B cell (primary cell): ENCODE measurements around the gene SLC19A2. TPM values are rescaled to one million over a fixed set of nuclear protein-coding genes. Genes with fewer than 3 reads are reported as not detected.

Source experiments
- ATAC-seq: fragments of 200-7000 bp; cut with Tn5 transposase; one replicate; pipeline ENCODE4 v1.10.0; 2021; ENCODE audit warnings: low read depth, mild to moderate bottlenecking, moderate number of reproducible peaks, moderate library complexity
- CTCF ChIA-PET: fragments of 350-600 bp; sonication (Branson Sonifier 250); formaldehyde crosslinking; loops from one replicate; lab custom pipeline; 2021; ENCODE audit warnings: antibody characterized with exemption, inconsistent platforms; lab: Charles Lee
- POLR2A ChIA-PET: fragments of 350-600 bp; sonication (Branson Sonifier 250); formaldehyde crosslinking; loops from one replicate; lab custom pipeline; 2021; ENCODE audit warnings: antibody characterized with exemption; lab: Charles Lee
- DNase-seq: peaks from one replicate; pipeline ENCODE4 v3.0.0; 2013
- H2AFZ ChIP-seq: 2 replicates; pipeline ENCODE4 v1.6.1; 2012; ENCODE audit warnings: mild to moderate bottlenecking, low read depth, low read length; ENCODE audit not compliant: insufficient read depth, poor library complexity, severe bottlenecking
- H3K27ac ChIP-seq, 2 donors: 1 replicate in 1 of 2; 2 replicates in 1 of 2; pipeline ENCODE4 v1.5.1; 2012 to 2013; ENCODE audit warnings: low read length in 2 of 2, mild to moderate bottlenecking in 2 of 2, moderate library complexity in 1 of 2
- H3K27me3 ChIP-seq, 4 experiments: fragments of 200-600 bp in 1 of 4; sonication (generic) in 1 of 4; replicated peaks in 1 of 4; 1 replicate in 2 of 4; 2 replicates in 2 of 4; pipeline versions ENCODE4 v1.6.1 to v1.7.0; 2013 to 2016; ENCODE audit warnings: low read length in 3 of 4, mild to moderate bottlenecking in 2 of 4, mixed read lengths in 1 of 4, moderate library complexity in 1 of 4; ENCODE audit not compliant: insufficient read depth in 4 of 4, control insufficient read depth in 3 of 4; ENCODE audit errors: control extremely low read depth in 1 of 4
- H3K36me3 ChIP-seq, 2 experiments: replicated peaks in 1 of 2; 1 replicate in 1 of 2; 2 replicates in 1 of 2; pipeline versions ENCODE4 v1.6.1 to v1.7.1; 2013; ENCODE audit warnings: low read length in 1 of 2; ENCODE audit not compliant: insufficient read depth in 2 of 2, control insufficient read depth in 1 of 2; ENCODE audit errors: control extremely low read depth in 1 of 2, extremely low read depth in 1 of 2
- H3K4me1 ChIP-seq, 2 donors: fragments of 200-600 bp in 1 of 2; sonication (generic) in 1 of 2; 1 replicate in 1 of 2; 2 replicates in 1 of 2; pipeline versions ENCODE4 v1.5.1 to v1.6.1; 2013 to 2017; ENCODE audit warnings: low read length in 2 of 2; ENCODE audit not compliant: control insufficient read depth in 2 of 2, insufficient read depth in 2 of 2
- H3K4me2 ChIP-seq: replicated peaks from 2 replicates; pipeline ENCODE3; 2012; ENCODE audit warnings: mild to moderate bottlenecking, low read depth, low read length; ENCODE audit not compliant: poor library complexity, severe bottlenecking
- H3K4me3 ChIP-seq, 5 experiments: fragments of 200-600 bp in 1 of 5; sonication (generic) in 1 of 5; 1 replicate in 3 of 5; 2 replicates in 2 of 5; pipeline versions ENCODE4 v1.5.1 to v1.7.0; 2011 to 2016; ENCODE audit warnings: low read length in 4 of 5, mild to moderate bottlenecking in 4 of 5, low read depth in 2 of 5, control low read depth in 1 of 5, moderate library complexity in 1 of 5; ENCODE audit not compliant: insufficient read depth in 1 of 5; ENCODE audit errors: control extremely low read depth in 1 of 5, extremely low read depth in 1 of 5
- H3K79me2 ChIP-seq: fragments of 200-600 bp; sonication (generic); one replicate; pipeline ENCODE4 v1.6.0; 2016; ENCODE audit warnings: low read length; ENCODE audit not compliant: control insufficient read depth, insufficient read depth
- H3K9ac ChIP-seq: fragments of 200-600 bp; sonication (generic); 2 replicates; pipeline ENCODE4 v1.6.1; 2017; ENCODE audit warnings: mild to moderate bottlenecking, low read length, moderate library complexity
- H3K9me3 ChIP-seq, 3 donors: one replicate each; pipeline versions ENCODE4 v1.6.1 to v1.7.1; 2013; ENCODE audit warnings: low read length in 2 of 3; ENCODE audit not compliant: control insufficient read depth in 2 of 3, insufficient read depth in 1 of 3; ENCODE audit errors: control extremely low read depth in 1 of 3
- H4K20me1 ChIP-seq: 2 replicates; pipeline ENCODE4 v1.6.0; 2012; ENCODE audit warnings: mild to moderate bottlenecking, low read length; ENCODE audit not compliant: insufficient read depth, control insufficient read depth, poor library complexity, severe bottlenecking
- H3K27ac Mint-ChIP-seq: one replicate; pipeline ENCODE4 v1.8.0; 2021; ENCODE audit warnings: mixed read lengths
- H3K27me3 Mint-ChIP-seq: one replicate; pipeline ENCODE4 v1.8.0; 2021; ENCODE audit warnings: mixed read lengths
- H3K4me1 Mint-ChIP-seq: one replicate; pipeline ENCODE4 v1.8.0; 2021; ENCODE audit warnings: mixed read lengths
- H3K4me3 Mint-ChIP-seq: one replicate; pipeline ENCODE4 v1.8.0; 2021; ENCODE audit warnings: mixed read lengths
- H3K9me3 Mint-ChIP-seq: one replicate; pipeline ENCODE4 v1.8.0; 2022; ENCODE audit warnings: mixed read lengths; ENCODE audit not compliant: insufficient read depth
- EZH2 ChIP-seq: IDR thresholded peaks from 2 replicates; pipeline ENCODE4 v1.6.1; 2012; ENCODE audit warnings: borderline replicate concordance, low read depth, mild to moderate bottlenecking, moderate library complexity, low read length; ENCODE audit not compliant: insufficient read depth, poor library complexity, severe bottlenecking
- WGBS: methylation state at CpG from one replicate; pipeline ENCODE4 v1.1.5; 2013; ENCODE audit warnings: missing lambda C conversion rate; ENCODE audit not compliant: insufficient coverage; 5-methylcytosine and 5-hydroxymethylcytosine counted together
- intact Hi-C: fragments of 100-400 bp; cut with micrococcal nuclease; formaldehyde crosslinking; loops from one replicate; pipeline ENCODE4 v1.10.0; 2022
- polyA plus RNA-seq: library from polyadenylated mRNA; depleted of rRNA; stranded (reverse); fragments of >200 nt; gene quantifications from 2 replicates; pipeline ENCODE4 v1.2.3, GENCODE V29; 2012
- total RNA-seq, 2 donors: library from RNA; stranded (reverse); fragments of 120-200 nt in 1 of 2; gene quantifications; 1 replicate in 1 of 2; 2 replicates in 1 of 2; pipeline versions ENCODE4 v1.2.3 to v1.2.4, GENCODE V29; 2013 to 2022
- TF ChIP-seq, protein P1 (sequence below): fragments of 200-600 bp; IDR thresholded peaks from one replicate; pipeline ENCODE4 v1.8.0; 2022; ENCODE audit warnings: antibody characterized with exemption, mild to moderate bottlenecking

SLC19A2 gene
- total and polyA plus RNA-seq, 2 donors (not counting 1 experiment from before 2014, with no cell fraction given) = 1.5 to 3.9 TPM

DNA sequence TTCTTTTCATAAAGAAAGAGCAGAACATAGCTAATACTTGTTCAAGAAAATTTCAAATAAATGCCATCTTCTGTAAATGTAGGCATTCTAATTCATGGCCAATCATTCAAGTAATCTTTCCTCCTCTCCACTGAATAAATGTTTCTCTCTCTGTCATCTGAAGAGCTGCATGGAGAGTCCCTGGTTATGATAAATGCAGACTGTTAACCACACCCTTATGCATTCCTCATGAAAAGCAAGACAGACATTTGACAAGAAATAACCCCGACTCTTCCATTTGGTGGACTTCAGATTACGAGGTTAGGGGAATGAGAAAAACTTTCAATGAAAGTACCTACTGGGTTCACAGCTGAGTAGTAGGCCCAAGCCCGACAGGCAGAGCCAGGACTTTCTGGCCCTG lies 44.7 kb upstream of the SLC19A2 start:
- H3K4me1 ChIP-seq = no peaks in the 10 kb centered on the region
- H3K4me2 ChIP-seq = no peak overlapping the region
- no peaks in the 10 kb centered on the region for H3K79me2 ChIP-seq
- WGBS = 100% methylated on average over 3 of the region's 3 CpGs
- H3K27ac ChIP-seq = no peak overlapping the region
- peaks cover 0 to 4% (median 0%) of the 10 kb centered on the region in 4 experiments for H3K27me3 ChIP-seq
- Mint-ChIP-seq H3K4me3 (no peak overlapping the region), H3K9me3 (no peaks in the 10 kb centered on the region), H3K4me1 (peaks cover 13% of the 10 kb centered on the region), H3K27ac (no peak overlapping the region), H3K27me3 (peaks cover 20% of the 10 kb centered on the region)
- H3K9ac ChIP-seq = no peak overlapping the region
- ATAC-seq = no peak
- no peak for TF ChIP-seq EZH2
- DNase-seq = no peak
- no peaks in the 10 kb centered on the region for H3K36me3 ChIP-seq
- no peaks in the 10 kb centered on the region for H3K9me3 ChIP-seq
- intact Hi-C loops = no loop called here
- H3K4me3 ChIP-seq = no peak overlapping the region
- CTCF ChIA-PET = no interaction called here
- POLR2A ChIA-PET = no interaction called here
- no peaks in the 10 kb centered on the region for H4K20me1 ChIP-seq
- H2AFZ ChIP-seq = no peak overlapping the region

DNA sequence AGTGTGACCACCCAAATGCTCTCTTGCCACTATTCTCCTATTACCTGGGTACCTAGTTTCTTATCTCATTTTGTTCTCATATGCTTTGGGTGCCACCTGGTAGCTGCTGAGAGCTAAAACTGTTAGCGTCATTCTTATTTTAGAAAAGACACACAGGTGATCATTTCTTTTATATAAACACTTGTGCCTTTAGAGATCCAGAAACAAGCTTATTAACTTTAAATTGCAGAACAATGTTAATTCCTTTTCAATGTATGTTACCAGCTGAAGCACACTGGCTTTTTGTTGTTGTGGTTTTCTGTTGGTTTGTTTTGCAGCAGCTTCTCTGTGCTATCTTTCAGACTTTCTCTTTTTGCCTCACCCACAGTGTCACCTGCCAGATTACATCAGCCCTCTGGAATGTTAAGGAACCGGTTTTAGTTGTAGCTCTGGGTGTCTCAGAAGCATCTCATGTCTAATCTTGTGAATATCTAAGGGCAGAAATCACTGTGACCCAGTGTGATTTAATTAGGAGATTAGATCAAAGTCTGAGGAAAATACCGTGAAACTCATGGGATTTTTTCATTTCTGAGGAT lies 43.4 kb upstream of the SLC19A2 start:
- no peaks in the 10 kb centered on the region for H3K4me1 ChIP-seq
- no peak overlapping the region for H3K4me2 ChIP-seq
- H3K27ac ChIP-seq = no peak overlapping the region
- no peak for ATAC-seq
- H3K9me3 ChIP-seq = no peaks in the 10 kb centered on the region
- no peaks in the 10 kb centered on the region for H3K9me3 Mint-ChIP-seq
- WGBS = 50% methylated on average over 2 of the region's 3 CpGs
- peaks cover 0 to 4% (median 0%) of the 10 kb centered on the region in 4 experiments for H3K27me3 ChIP-seq
- H4K20me1 ChIP-seq = no peaks in the 10 kb centered on the region
- no peak overlapping the region for H3K9ac ChIP-seq
- POLR2A ChIA-PET = no interaction called here
- H3K4me3 Mint-ChIP-seq = no peak overlapping the region
- no peak overlapping the region for H3K27ac Mint-ChIP-seq
- no peak overlapping the region for H3K4me3 ChIP-seq
- H3K79me2 ChIP-seq = no peaks in the 10 kb centered on the region
- TF ChIP-seq, protein P1, sequence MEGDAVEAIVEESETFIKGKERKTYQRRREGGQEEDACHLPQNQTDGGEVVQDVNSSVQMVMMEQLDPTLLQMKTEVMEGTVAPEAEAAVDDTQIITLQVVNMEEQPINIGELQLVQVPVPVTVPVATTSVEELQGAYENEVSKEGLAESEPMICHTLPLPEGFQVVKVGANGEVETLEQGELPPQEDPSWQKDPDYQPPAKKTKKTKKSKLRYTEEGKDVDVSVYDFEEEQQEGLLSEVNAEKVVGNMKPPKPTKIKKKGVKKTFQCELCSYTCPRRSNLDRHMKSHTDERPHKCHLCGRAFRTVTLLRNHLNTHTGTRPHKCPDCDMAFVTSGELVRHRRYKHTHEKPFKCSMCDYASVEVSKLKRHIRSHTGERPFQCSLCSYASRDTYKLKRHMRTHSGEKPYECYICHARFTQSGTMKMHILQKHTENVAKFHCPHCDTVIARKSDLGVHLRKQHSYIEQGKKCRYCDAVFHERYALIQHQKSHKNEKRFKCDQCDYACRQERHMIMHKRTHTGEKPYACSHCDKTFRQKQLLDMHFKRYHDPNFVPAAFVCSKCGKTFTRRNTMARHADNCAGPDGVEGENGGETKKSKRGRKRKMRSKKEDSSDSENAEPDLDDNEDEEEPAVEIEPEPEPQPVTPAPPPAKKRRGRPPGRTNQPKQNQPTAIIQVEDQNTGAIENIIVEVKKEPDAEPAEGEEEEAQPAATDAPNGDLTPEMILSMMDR = no peak
- TF ChIP-seq EZH2 = no peak
- no peak overlapping the region for H2AFZ ChIP-seq
- H3K4me1 Mint-ChIP-seq = peaks cover 13% of the 10 kb centered on the region
- peaks cover 16% of the 10 kb centered on the region for H3K27me3 Mint-ChIP-seq
- intact Hi-C loops = no loop called here
- CTCF ChIA-PET = interaction anchor here (0.8 to 1.1 kb wide), 2 partner anchors 15 to 18 kb away, joined by 3 to 6 read pairs; no protein-coding TSS in a partner anchor
- DNase-seq = no peak
- H3K36me3 ChIP-seq = no peaks in the 10 kb centered on the region
